Fibroblast of peridontal ligament (primary cell): ENCODE measurements around the gene MTF1.
A peak's percentile ranks its signal among the peaks of the same experiment; 100 is the strongest.
"Not testable (repeated sequence)": the region's sequence is repeated elsewhere in the genome, so short reads cannot be mapped to it uniquely, and the experiment has no call there.

Experiments
- DNase-seq: peaks from one replicate; pipeline ENCODE4 v3.0.0-alpha.2; 2010; ENCODE audit errors: extremely low read depth

The MTF1 gene

DNA sequence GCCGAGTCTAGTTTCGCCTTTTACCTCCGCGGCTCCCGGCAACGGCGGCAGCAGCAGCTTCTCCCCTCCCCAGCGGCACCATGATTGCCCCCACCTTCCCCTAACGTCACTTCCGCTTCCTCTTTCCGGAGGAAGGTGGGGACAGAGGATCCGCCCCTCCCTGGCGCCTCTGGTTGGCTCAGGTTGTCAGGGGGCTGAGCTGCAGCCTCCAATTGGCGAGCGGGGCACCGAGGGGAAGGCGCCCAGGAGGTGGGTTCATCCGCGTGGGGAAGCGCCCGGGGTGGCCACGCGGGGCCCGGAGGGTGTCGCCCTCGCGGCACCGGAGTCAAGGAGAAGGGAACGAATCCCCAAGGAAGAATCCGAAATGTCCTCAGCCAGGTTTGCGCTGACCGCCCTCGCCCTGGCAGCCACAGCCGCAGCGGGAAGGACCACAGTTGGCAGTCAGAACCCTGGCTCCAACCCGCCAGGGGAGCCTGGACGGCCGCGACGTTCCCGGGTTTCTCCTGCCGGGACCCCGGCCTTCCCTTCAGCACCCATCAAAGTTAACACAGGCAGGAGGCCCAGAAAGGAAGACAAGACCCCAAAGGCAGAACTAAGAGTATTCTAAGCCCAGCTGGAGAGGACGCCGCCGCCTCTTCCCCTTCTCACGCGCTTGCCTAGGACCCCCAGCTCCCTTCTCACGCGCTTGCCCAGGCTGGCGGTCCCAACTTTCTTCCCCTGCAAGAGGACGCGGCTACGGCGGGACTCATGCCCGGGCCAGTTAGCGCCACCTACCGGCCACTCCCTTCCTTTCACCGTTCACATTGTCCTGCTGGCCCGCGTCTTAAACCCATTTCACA lies at the start of gene MTF1:
TSS of gene MTF1 (minus strand) at position 86 of the 839 bp plus-strand sequence. CDS start 1,934 bp downstream, outside the sequence.
- DNase-seq = peak; percentile 95

DNA sequence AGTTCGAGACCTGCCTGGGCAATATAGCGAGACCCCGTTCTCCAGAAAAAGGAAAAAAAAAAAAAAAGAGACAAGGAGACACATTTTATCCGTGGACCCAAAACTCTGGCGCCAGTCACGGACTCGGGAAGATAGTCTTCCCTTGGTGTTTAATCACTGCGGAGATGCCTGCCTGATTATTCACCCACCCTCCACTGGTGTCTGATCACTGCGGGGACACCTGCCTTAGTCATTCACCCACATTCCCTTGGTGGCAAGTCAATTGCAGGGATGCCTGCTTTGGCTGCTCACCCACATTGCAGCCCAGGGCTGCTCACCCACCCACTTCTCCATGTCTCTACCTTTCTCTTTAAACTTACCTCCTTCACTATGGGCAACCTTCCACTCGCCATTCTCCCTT lies 49.1 kb upstream of the MTF1 start:
- DNase-seq = not testable (repeated sequence)

DNA sequence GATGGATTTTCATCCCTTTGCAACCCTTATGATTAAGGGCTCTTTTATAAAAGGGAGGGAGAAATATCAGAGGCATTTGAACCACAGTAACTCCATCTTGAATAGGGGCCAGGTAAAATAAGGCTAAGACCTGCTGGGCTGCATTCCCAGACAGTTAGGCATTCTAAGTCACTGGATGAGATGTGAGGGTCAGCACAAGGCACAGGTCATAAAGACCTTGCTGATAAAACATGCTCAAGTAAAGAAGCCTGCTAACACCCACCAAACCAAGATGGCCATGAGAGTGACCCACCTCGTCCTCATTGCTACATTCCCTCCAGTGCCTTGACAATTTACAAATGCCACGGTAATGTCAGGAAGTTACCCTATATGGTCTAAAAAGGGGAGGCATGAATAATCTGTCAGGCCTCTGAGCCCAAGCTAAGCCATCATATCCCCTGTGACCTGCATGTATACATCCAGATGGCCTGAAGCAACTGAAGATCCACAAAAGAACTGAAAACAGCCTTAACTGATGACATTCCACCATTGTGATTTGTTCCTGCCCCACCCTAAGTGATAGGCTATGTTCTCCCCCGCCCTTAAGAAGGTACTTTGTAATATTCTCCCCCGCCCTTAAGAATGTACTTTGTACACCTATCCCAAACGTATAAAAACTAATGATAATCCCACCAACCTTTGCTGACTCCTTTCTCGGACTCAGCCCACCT lies 48.2 kb upstream of the MTF1 start:
- not testable (repeated sequence) for DNase-seq

DNA sequence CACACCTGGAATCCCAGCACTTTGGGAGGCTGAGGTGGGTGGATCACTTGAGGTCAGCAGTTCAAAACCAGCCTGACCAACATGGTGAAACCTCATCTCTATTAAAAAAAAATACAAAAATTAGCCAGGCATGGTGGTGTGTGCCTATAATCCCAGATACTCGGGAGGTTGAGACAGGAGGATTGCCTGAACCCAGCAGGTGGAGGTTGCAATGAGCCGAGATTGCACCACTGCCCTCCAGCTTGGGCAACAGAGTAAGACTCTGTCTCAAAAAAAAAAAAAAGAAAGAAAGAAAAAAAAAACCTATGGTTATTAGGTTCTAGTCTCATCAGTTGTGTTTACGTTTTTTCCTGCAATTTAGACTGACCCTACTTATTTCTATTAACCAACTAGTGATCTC lies 47.2 kb upstream of the MTF1 start:
- DNase-seq = not testable (repeated sequence)

DNA sequence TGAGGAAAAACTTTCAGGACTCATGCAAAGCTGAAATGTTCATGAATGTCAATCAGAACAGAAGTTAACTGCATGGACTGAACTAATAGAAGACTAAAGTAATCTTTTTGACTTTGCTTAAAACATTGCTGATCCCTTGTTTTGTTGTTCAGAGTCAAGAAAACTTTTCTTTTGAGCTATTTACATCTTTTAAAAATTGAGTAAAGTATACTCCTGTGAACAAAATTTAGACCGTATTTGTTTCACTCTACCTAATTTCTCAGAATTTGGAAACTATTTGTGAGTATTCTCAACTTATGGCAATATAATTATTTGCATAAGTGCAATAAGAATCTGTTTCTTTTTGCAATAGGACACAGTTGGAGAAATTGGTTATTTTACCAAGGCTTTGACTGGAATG lies 46.3 kb upstream of the MTF1 start:
- peak; percentile 15 for DNase-seq

DNA sequence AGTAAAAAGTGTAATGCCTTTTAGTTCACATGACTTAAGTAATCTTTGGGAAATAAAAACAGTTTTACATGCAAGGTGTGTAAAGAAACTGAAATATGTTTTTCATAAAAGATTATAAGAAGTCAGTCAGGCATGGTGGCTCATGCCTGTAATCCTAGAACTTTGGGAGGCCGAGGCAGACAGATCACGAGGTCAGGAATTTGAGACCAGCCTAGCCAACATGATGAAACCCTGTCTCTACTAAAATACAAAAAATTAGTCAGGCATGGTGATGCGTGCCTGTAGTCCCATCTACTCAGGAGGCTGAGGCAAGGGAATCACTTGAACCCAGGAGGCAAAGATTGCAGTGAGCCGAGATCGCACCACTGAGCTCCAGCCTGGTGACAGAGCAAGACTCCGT lies 44.5 kb upstream of the MTF1 start:
- peak; percentile 26 for DNase-seq

DNA sequence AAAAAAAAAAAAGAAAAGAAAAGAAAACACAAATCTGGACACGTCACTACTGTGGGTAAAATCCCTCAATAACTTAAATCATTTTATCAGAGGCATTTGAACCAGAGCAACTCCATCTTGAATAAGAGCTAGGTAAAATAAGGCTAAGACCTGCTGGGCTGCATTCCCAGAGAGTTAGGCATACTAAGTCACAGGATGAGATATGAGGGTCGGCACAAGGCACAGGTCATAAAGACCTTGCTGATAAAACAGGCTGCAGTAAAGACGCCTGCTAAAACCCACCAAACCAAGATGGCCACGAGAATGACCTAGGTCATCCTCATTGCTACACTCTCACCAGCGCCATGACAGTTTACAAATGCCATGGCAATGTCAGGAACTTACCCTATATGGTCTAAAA lies 43.6 kb upstream of the MTF1 start:
- no peak for DNase-seq

DNA sequence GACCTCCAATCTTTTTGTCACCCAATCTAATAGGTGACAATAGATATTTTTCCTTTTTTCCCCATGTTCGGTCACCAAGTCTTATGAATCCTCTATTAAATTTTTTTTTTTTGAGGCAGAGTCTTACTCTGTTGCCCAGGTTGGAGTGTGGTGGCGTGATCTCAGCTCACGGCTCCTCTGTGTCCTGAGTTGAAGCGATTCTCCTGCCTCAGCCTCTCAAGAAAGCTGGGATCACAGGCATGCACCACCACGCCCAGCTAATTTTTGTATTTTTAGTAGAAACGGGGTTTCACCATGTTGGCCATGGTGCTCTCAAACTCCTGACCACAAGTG lies 42.5 kb upstream of the MTF1 start:
- no peak for DNase-seq

DNA sequence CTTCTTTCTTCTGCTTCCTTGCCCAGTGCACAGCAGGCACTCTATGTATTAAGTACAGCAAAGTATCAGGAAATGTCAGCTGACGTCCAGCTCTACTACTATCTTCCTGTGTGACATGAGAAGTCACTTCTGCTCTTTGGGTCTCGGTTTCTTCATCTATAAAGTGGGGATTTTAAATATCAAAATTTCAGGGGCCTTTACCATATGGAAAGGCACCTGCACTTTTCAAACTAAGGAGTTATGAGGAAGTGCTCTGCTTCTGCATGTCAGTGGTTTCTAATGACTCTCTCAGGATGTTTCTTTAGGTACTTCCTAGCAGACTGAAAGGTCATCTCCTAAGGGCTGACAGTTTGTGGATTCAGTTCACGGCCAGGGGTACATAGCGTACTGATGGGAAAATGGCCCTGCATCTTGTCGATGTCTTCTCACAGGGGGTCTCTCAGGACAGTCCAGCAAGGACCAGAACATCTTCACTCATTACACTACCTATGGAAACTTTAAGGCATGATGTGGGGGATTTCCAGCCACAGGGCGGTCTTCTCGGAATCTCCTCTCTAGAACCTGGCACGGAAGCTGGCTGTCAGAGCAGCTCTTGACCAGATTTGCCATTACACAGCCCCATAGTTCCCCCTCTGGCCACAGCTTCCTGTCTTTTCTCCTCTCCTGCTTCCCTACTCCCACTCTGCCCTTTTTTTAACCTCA lies 42.0 kb upstream of the MTF1 start:
- DNase-seq = no peak

DNA sequence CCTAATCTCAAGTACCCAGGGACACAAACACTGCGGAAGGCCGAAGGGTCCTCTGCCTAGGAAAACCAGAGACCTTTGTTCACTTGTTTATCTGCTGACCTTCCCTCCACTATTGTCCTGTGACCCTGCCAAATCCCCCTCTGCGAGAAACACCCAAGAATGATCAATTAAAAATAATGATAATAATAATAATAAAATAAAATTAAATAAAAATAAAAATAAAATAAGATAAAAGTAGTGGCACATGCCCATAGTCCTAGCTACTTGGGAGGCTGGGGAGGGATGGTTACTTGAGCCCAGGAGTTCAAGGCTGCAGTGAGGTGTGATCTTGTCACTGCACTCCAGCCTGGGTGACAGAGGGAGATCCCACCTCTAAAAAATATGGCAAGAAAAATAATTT lies 38.2 kb upstream of the MTF1 start:
- not testable (repeated sequence) for DNase-seq

DNA sequence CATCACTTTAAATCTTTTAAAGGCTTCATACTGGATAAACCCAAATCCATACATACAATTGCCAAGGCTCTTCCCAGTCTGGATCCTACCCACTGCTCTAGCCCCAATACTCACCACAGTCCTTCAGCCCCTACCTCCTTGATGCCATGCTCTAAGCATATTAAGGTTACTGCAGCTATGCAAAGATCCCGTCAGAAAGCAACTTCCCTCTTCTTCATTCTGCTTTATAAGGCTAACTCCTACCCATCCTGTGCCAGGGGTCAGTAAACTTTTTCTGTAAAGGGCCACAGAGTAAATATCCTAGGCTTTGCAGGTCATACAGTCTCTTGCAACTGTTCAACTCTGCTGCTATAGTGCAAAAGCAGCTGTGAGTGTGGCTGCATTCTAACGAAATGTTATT lies 34.3 kb upstream of the MTF1 start:
- no peak for DNase-seq

DNA sequence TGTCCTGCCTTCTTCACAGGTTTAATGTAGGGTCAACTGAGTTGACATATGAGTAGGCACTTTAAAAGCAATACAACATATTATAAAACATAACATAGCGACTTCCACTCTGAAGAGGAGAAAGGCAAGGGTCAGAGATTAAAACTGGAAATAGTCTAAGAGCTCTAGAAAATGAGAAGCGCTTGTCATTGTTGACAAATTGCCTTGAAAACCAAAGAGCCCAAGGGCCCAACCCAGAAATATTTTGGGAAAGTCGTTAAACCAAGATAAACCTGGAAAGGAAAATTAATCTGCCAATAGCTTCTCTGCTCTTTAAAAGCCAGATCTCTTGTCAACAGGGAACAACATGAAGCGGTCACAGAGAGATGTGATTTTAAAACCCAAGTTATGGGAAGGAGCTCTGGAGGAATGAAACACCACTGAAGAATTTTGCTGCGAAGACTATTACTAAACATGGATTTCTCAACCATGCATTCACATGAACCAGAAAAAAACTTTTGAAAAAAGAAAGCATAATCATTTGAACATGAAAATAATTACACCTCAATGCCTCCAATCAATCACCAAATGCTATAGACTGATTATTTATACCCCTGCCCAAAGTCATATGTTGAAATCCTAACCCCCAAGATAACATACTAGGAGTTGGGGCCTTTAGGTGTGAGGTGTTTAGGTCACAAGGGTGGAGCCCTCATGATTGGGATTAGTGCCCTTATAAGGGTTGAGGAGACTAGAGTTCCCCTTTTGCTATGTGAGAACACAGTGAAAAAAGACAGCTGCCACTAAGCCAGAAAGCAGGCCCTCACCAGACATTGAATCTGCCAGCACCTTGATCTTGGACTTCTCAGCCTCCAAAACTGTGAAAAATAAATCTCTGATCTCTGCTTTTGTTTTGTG lies 33.0 kb upstream of the MTF1 start:
- peak; percentile 73 for DNase-seq

DNA sequence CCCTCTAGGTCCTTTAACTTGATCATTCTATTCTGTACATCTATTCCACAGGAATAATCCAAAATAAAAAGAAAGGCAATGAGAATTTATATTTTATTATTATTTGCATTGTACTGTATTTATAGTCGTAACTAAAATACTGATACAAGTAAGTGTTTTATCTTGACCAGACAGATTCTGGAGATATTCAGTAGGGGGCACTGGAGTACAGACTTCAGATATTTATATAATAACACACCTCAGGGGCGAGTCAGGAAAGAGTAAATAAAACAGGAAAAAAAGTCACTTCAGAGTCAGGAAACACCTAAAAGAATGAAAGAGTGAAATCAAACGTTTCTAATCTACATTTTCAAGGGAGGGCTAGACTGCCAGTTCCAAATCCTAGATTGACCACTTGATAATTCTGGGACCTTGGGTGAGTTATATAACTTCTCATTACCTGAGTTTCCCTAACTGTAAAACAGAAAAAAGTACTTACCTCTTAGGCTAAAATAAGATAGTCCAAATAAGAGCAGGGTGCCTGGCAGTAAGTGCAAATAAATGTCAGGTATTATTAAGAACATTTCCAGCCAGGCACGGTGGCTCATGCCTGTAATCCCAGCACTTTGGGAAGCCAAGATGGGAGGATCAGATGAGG lies 31.1 kb upstream of the MTF1 start:
- DNase-seq = peak; percentile 48

DNA sequence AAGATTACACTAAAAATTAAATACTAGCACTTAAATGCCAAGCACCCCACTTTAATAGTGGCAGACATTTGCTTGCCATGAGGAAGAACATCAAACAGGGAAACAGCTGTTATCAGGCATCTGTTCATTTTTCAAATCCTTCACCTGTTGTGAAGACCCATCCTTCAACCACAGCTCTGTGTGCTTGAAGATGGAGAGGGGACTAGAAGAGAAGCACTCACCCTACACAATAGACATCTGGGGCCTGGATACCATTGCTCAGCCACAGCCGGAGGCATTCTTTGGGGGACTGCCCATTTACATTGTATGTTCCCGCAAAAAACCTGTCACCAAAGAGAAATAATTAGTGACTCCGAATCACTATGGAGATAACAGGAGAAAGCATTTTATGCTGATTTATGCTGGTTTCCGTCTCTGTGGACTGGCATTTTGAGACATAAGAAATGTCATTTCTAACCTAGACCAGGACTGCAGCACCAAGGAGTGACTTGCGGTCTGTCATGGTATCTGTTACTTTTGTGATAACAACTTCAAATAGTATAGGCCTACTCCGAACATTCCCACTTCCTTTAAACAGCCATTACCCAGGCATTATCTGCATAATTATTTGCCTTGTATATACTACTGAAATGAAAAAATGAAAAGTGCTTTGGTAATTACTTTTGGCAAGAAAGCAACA lies 28.8 kb upstream of the MTF1 start:
- DNase-seq = no peak

DNA sequence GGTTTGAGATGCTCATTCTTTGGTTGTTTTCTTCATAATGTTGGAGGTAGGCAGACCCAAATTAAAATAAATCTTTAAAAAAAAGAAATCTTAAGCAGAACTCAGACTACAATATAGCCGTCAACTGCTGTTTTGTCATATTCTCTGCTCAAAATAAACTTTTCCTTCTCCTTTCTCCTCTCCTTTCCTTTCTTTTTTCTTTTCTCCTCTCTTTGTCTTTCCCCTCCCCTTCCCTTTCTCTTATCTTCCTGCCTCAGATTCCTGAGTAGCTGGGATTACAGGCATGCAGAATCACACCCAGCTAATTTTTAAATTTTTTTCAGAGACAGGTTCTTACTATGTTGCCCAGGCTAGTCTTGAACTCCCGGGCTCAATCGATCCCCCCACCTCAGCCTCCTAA lies 24.8 kb upstream of the MTF1 start:
- no peak for DNase-seq

DNA sequence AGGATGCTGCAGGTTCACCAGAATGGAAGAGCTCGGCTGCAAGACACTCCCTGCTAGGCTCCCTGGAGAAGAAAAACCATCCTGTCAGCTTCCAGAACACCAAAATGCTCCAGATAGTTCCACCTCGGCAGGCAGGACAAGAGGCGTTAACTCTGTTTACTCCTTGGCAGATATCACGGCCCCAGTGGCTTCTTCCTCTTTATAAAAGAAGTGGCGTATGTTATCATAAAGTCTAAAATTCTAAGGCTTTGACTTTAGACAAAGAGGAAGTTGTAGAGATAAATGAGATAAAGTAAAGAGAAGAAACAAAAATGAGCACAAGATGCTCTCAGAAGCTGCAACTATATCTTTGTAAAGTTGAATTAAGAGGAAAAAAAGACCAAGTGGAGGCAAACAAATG lies 24.3 kb upstream of the MTF1 start:
- no peak for DNase-seq

DNA sequence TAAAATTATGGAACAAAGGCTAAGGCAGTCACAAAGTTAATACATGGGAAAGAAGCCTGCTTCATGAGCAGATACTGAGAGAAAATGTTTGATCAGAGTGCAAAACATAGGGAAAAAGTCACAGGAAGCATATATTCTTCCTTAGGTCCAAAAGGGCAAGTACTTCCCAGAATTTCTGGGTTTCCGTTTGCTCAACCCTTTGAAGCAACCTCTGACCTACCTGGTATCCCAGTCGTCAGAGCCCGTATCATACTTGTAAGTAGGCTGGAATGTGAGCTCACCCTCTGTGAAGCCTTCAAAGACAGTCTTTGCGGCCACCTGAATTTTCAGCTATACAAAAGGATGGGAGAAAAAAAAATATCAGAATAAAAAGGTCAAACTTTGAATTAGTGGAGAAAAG lies 20.5 kb upstream of the MTF1 start:
- DNase-seq = no peak

DNA sequence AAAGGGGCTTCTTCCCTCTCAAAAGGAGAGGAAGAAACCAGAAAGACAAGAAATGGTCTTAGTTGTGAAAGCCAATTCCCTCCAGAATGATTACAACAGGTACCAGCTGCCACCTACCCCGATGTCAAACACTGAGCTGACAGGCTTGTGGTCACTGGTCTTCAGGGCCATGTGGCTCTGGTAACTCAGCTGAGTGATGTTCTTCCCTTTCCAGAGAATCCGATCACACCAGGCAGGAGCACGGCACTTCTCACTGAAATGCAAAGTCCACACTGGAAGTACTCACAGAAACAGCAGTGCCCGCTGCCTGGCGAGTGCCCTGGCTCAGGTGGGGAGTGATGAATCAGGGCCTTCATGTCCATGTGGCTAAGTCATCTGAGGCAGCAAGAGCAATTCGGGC lies 18.7 kb upstream of the MTF1 start:
- no peak for DNase-seq

DNA sequence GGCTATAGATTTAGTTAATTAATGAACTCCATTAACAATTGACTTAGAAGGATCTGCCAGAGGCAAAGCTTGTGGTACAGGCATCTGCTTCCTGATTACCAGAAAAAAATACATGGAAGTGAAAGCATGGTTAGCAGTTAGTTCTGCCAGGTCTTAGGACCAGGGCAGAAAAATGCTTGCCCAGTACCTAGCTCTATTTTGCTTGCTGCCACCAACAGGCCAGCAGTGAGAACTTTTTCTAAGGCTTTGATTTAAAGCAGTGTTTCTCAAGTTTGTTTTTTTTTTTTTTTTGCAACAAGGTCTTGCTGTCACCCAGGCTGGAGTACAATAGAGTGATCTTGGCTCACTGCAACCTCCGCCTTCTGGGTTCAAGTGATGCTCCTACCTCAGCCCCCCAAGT lies 16.4 kb upstream of the MTF1 start:
- DNase-seq = no peak

DNA sequence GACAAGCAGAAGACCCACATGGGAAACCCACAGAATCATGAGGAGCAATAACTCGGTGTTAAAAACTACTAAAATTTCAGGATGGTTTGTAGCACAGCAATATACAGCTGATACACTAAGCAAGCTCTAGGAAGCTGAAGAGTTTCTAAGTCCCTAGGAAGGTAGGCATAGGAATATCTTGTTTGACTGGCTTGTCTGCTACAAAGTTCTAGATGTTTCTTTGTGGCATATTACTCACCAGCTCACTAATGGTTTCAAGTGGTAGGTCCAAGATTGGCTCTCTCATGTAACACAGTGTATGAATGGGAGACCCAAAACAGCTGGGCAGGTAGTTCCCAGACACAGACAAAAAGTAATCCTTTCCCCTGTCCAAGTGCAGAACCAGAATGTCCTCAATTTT lies 13.3 kb upstream of the MTF1 start:
- DNase-seq = no peak

DNA sequence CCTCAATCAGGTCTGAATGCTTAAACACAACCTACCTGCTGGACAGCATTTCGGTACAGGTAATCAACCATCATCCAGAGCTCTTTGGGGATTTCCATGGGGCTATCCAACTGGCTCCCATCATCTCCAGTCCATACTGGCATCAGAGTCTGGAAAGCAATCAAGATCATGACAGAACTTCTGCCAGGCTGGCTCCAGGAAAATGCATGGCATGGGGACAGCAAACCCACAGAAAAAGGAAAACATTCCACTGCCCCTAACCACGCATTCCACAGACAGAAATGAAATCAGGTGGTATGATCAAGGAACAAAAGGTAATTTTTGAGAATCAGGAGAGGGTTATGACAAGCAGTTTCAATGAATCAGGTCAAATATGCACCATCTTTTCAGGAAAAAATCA lies 9.1 kb upstream of the MTF1 start:
- DNase-seq = no peak
